Cardiac muscle cell (in vitro differentiated cells and primary cell): ENCODE data around the gene REC8. TPM values are rescaled to one million over a fixed set of nuclear protein-coding genes. Genes with fewer than 3 reads are reported as not detected.

ENCODE experiments used
- DNase-seq, 2 donors: peaks; one replicate each; pipeline versions ENCODE4 v3.0.0 to v3.0.0-alpha.2; 2010 to 2017; ENCODE audit warnings: low read depth in 1 of 2, low spot score in 1 of 2
- H3K27ac ChIP-seq: fragments of 200-600 bp; sonication (generic); 2 replicates; pipeline ENCODE4 v1.5.1; 2016
- H3K27me3 ChIP-seq: fragments of 200-600 bp; sonication (generic); 2 replicates; pipeline ENCODE4 v1.6.0; 2016; ENCODE audit warnings: control low read depth
- H3K36me3 ChIP-seq: fragments of 200-600 bp; sonication (generic); 2 replicates; pipeline ENCODE4 v1.5.1; 2016; ENCODE audit warnings: control low read depth
- H3K4me1 ChIP-seq: fragments of 200-600 bp; sonication (generic); 2 replicates; pipeline ENCODE4 v1.8.1; 2017; ENCODE audit warnings: low read depth, mild to moderate bottlenecking, mixed run types
- H3K4me3 ChIP-seq: fragments of 200-600 bp; sonication (generic); 2 replicates; pipeline ENCODE4 v1.5.1; 2016; ENCODE audit warnings: mild to moderate bottlenecking
- H3K9me3 ChIP-seq: fragments of 200-600 bp; sonication (generic); 2 replicates; pipeline ENCODE4 v1.5.1; 2017; ENCODE audit warnings: low read depth, mild to moderate bottlenecking, control low read depth
- polyA plus RNA-seq: library from polyadenylated mRNA; unstranded; fragments of >200 nt; fragmentation: Nextera tagmentation; extraction: Ambion mirVana; gene quantifications from 2 replicates; pipeline ENCODE4 v1.2.1, GENCODE V29; 2016
- total RNA-seq: library from RNA; depleted of rRNA; stranded (reverse); fragments of >200 nt; gene quantifications from 2 replicates; pipeline ENCODE4 v1.2.3, GENCODE V29; 2016
- TF ChIP-seq, protein P1 (sequence below): IDR thresholded peaks from 2 replicates; pipeline ENCODE4 v1.5.1; 2012; ENCODE audit warnings: low read depth, mild to moderate bottlenecking, low read length

The REC8 gene
- total and polyA plus RNA-seq, 2 experiments from 2014 or later, result 20.3 to 38.8 TPM

DNA sequence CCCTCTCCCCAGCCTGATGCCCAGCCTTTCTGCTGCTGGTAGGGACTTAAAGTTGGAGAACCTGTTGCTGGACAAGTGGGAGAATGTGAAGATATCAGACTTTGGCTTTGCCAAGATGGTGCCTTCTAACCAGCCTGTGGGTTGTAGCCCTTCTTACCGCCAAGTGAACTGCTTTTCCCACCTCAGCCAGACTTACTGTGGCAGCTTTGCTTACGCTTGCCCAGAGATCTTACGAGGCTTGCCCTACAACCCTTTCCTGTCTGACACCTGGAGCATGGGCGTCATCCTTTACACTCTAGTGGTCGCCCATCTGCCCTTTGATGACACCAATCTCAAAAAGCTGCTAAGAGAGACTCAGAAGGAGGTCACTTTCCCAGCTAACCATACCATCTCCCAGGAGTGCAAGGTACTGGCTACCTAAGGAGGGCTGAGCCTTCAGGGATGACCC lies 35.2 kb downstream of the REC8 start:
- H3K4me1 ChIP-seq, result no peaks in the 10 kb centered on the region
- H3K9me3 ChIP-seq, result no peaks in the 10 kb centered on the region
- no peaks in the 10 kb centered on the region for H3K27me3 ChIP-seq
- no peak overlapping the region for H3K27ac ChIP-seq
- peaks cover 11% of the 10 kb centered on the region for H3K36me3 ChIP-seq
- H3K4me3 ChIP-seq, result no peak overlapping the region
- no peak for DNase-seq
- TF ChIP-seq, protein P1, sequence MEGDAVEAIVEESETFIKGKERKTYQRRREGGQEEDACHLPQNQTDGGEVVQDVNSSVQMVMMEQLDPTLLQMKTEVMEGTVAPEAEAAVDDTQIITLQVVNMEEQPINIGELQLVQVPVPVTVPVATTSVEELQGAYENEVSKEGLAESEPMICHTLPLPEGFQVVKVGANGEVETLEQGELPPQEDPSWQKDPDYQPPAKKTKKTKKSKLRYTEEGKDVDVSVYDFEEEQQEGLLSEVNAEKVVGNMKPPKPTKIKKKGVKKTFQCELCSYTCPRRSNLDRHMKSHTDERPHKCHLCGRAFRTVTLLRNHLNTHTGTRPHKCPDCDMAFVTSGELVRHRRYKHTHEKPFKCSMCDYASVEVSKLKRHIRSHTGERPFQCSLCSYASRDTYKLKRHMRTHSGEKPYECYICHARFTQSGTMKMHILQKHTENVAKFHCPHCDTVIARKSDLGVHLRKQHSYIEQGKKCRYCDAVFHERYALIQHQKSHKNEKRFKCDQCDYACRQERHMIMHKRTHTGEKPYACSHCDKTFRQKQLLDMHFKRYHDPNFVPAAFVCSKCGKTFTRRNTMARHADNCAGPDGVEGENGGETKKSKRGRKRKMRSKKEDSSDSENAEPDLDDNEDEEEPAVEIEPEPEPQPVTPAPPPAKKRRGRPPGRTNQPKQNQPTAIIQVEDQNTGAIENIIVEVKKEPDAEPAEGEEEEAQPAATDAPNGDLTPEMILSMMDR, result no peak

GRCh38 chr14:24207625-24208024 lies 35.7 kb downstream of the REC8 start:
- DNase-seq, result no peak
- Histone ChIP-seq H3K4me3 (no peak overlapping the region), H3K27ac (no peak overlapping the region), H3K4me1 (no peaks in the 10 kb centered on the region), H3K27me3 (no peaks in the 10 kb centered on the region), H3K9me3 (no peaks in the 10 kb centered on the region), H3K36me3 (peaks cover 11% of the 10 kb centered on the region)
- TF ChIP-seq, protein P1, result no peak

- Histone ChIP-seq H3K27ac (no peak overlapping the region), H3K9me3 (no peaks in the 10 kb centered on the region), H3K27me3 (no peaks in the 10 kb centered on the region), H3K4me1 (no peaks in the 10 kb centered on the region), H3K36me3 (peaks cover 11% of the 10 kb centered on the region), H3K4me3 (no peak overlapping the region)
- DNase-seq, result no peak
- TF ChIP-seq, protein P1, result no peak
Measured at GRCh38 chr14:24211311-24211710, 39.4 kb downstream of the REC8 start.

DNA sequence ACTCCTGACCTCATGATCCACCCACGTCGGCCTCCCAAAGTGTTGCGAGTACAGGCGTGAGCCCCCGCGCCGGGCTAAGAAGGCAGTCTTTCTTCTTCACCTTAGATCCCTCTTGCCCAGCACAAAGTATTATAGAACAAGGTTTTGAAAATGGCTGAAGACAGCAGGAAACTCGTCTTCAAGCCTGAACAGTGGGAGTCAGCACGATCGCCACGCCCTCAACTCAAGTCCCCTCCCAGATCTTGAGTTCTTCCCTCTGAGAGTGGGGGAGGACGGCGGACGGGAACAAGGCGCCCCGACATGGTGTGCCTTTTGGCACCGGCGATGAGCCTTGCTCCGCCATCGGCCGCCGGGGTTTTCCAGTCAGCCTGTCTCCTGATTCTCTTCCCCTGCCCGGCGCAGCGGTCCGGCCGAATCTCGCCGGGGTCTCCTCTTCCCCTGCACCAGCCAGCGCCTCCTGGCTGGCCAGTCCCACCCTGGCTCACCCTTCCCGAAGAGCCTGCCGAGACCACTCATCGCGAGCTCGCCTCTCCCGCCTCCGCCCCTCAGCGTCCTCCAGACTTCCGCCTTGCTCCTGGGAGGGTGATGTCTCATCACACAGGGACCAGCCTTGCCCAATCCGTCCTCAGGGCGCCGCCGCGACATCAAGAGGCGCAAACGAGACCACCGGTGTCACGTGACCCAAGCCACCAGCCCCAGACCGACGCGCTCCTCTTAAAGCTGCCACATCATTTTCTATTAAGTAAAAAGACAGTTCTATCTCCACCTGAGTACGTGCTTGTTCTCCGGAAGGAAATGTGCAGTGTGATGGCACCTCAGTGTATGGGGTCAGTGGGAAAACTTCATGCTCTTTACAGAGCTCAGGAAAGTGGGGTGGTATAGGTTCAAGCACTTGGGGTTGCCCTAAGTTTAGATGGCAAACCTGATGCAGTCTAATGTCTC lies 41.3 kb downstream of the REC8 start, which contains the start of gene CHMP4A:
Gene CHMP4A, minus strand, starts transcription at position 565 of the 942 bp plus-strand sequence. Its CDS starts 49 bp downstream, at position 516.
- TF ChIP-seq, protein P1, result peak; percentile 19
- Histone ChIP-seq H3K27me3 (no peaks in the 10 kb centered on the region), H3K4me3 (peak within 1 kb of the TSS; percentile 65), H3K4me1 (no peaks in the 10 kb centered on the region), H3K27ac (peak within 1 kb of the TSS; percentile 91), H3K36me3 (peaks cover 8% of the 10 kb centered on the region), H3K9me3 (no peaks in the 10 kb centered on the region)
- peak; percentile 99 for DNase-seq

GRCh38 chr14:24213866-24214662 lies 42.2 kb downstream of the REC8 start:
- TF ChIP-seq, protein P1, result no peak
- Histone ChIP-seq H3K27me3 (no peaks in the 10 kb centered on the region), H3K4me3 (no peak overlapping the region), H3K36me3 (peaks cover 8% of the 10 kb centered on the region), H3K27ac (peak overlapping the region; percentile 76), H3K9me3 (no peaks in the 10 kb centered on the region), H3K4me1 (no peaks in the 10 kb centered on the region)
- no peak for DNase-seq
